ENCODE measurements around the gene APLP2. TPM values are rescaled to one million over a fixed set of nuclear protein-coding genes. Genes with fewer than 3 reads are reported as not detected.

The APLP2 gene
- total RNA-seq, 2 experiments from 2014 or later: 25.5 to 29.8 TPM

- TF ChIP-seq, protein P1, sequence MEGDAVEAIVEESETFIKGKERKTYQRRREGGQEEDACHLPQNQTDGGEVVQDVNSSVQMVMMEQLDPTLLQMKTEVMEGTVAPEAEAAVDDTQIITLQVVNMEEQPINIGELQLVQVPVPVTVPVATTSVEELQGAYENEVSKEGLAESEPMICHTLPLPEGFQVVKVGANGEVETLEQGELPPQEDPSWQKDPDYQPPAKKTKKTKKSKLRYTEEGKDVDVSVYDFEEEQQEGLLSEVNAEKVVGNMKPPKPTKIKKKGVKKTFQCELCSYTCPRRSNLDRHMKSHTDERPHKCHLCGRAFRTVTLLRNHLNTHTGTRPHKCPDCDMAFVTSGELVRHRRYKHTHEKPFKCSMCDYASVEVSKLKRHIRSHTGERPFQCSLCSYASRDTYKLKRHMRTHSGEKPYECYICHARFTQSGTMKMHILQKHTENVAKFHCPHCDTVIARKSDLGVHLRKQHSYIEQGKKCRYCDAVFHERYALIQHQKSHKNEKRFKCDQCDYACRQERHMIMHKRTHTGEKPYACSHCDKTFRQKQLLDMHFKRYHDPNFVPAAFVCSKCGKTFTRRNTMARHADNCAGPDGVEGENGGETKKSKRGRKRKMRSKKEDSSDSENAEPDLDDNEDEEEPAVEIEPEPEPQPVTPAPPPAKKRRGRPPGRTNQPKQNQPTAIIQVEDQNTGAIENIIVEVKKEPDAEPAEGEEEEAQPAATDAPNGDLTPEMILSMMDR (IDR thresholded peaks at IDR 0.05): no peak
- Mint-ChIP-seq H3K9me3 (no peaks in the 10 kb centered on the region), H3K4me1 (ENCODE audit: low read depth) (peaks cover 2% of the 10 kb centered on the region), H3K36me3 (ENCODE audit: low read depth) (no peaks in the 10 kb centered on the region), H3K27ac (no peak overlapping the region), H3K27me3 (peaks cover 50% of the 10 kb centered on the region), H3K4me3 (no peak overlapping the region)
- ChIA-PET POLR2A (no interaction called here), CTCF (no interaction called here)
- ATAC-seq (no peak), DNase-seq (no peak)
- intact Hi-C loops (cut with micrococcal nuclease): no loop called here
These were observed 91.9 kb downstream of the APLP2 start for GRCh38 chr11:130161441-130162145.

GRCh38 chr11:130162733-130163132, 93.0 kb downstream of the APLP2 start:
- intact Hi-C loops (cut with micrococcal nuclease): no loop called here
- TF ChIP-seq, protein P1 (IDR thresholded peaks at IDR 0.05): no peak
- Mint-ChIP-seq H3K9me3 (no peaks in the 10 kb centered on the region), H3K27ac (no peak overlapping the region), H3K4me3 (no peak overlapping the region), H3K4me1 (ENCODE audit: low read depth) (peaks cover 2% of the 10 kb centered on the region), H3K27me3 (peaks cover 50% of the 10 kb centered on the region), H3K36me3 (ENCODE audit: low read depth) (no peaks in the 10 kb centered on the region)
- ChIA-PET POLR2A (no interaction called here), CTCF (no interaction called here)
- ATAC-seq (peak; percentile 24), DNase-seq (no peak)

GRCh38 chr11:130163346-130164220, 93.9 kb downstream of the APLP2 start:
- Mint-ChIP-seq H3K27me3 (peaks cover 46% of the 10 kb centered on the region), H3K27ac (no peak overlapping the region)
- CTCF ChIA-PET: no interaction called here

DNA sequence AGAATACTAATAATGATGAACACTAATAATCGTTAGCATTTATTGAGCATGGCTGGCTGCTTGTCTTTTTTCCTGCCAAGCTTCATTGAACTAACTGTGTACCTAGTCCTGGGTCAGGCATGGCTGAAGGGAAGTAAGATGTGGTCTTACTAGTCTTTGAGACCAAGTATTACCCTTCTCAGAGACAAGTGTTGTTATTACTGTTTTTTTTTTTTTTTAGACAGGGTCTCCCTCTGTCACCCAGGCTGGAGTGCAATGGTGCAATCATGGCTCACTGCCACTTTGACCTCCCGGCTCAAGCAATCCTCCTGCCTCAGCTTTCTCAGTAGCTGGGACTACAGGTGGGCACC, 94.5 kb downstream of the APLP2 start:
- no peaks in the 10 kb centered on the region for H3K9me3 Mint-ChIP-seq
- no peaks in the 10 kb centered on the region for H3K4me1 Mint-ChIP-seq (ENCODE audit: low read depth)
- no peaks in the 10 kb centered on the region for H3K36me3 Mint-ChIP-seq (ENCODE audit: low read depth)
- no peak for DNase-seq
- no peak overlapping the region for H3K4me3 Mint-ChIP-seq
- intact Hi-C loops (cut with micrococcal nuclease): no loop called here
- TF ChIP-seq, protein P1 (IDR thresholded peaks at IDR 0.05): no peak
- POLR2A ChIA-PET: no interaction called here
- CTCF ChIA-PET: no interaction called here
- peaks cover 40% of the 10 kb centered on the region for H3K27me3 Mint-ChIP-seq
- no peak overlapping the region for H3K27ac Mint-ChIP-seq
- ATAC-seq: no peak

More at GRCh38 chr11:130163346-130164220, 93.9 kb downstream of the APLP2 start:
- no peak for ATAC-seq
- no peak for DNase-seq
- POLR2A ChIA-PET: no interaction called here
- intact Hi-C loops (cut with micrococcal nuclease): no loop called here
- TF ChIP-seq, protein P1 (IDR thresholded peaks at IDR 0.05): no peak
- no peaks in the 10 kb centered on the region for H3K36me3 Mint-ChIP-seq (ENCODE audit: low read depth)
- no peaks in the 10 kb centered on the region for H3K9me3 Mint-ChIP-seq
- no peak overlapping the region for H3K4me3 Mint-ChIP-seq
- H3K4me1 Mint-ChIP-seq (ENCODE audit: low read depth): peaks cover 2% of the 10 kb centered on the region

Measured in activated CD8-positive, alpha-beta T cell treated with anti-CD3 and anti-CD28 coated beads for 36 hours (primary cell).